ENCODE data around the gene HOXB8. TPM values are rescaled to one million over a fixed set of nuclear protein-coding genes. Genes with fewer than 3 reads are reported as not detected.

The HOXB8 gene
- total RNA-seq, result under 0.01 TPM in 2 replicates

DNA sequence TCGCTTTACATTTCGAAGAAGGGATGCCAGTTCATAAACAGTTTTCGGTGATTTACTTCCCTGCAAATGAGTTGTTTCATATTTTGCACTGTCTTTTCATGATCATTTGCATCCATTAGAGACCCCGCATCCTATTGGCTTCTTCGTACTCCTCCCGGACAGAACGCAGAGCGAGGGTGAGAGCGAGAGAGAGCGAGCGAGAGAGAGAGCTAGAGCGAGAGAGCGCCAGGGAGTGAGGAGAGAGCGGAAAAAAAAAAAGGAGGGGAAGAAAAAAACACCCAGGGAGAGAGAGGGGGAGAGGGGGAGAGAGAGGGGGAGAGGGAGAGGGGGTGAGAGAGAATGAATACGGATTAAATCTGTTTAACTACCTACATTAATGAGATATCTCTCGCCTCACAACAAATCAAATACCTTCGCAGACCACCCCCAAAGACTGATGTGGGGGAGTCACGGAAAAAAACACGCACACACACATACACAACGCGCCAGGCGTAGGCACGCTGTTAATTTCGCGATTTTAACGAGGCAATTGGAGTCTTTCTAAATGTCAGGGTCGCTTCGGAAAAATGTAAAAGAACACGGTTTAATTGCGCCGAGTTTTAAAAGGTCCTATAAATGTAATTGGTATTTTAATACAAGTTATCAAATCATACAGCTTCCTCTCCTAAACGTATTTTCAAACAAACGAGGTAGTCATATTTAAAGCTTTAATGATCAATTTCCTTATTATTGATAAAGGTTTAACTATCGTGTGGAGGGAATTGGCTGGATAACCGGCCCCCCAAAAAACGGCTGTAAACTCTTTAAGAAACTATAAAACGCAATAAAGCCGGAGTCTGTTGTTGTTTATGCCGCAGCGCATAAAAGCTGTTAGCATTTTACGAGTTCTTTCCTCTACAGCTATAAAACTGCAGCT lies at the start of gene HOXB8:
HOXB8 (minus strand) TSS at position 246 of the 916 bp plus-strand sequence. CDS start 588 bp downstream, outside the sequence.

DNA sequence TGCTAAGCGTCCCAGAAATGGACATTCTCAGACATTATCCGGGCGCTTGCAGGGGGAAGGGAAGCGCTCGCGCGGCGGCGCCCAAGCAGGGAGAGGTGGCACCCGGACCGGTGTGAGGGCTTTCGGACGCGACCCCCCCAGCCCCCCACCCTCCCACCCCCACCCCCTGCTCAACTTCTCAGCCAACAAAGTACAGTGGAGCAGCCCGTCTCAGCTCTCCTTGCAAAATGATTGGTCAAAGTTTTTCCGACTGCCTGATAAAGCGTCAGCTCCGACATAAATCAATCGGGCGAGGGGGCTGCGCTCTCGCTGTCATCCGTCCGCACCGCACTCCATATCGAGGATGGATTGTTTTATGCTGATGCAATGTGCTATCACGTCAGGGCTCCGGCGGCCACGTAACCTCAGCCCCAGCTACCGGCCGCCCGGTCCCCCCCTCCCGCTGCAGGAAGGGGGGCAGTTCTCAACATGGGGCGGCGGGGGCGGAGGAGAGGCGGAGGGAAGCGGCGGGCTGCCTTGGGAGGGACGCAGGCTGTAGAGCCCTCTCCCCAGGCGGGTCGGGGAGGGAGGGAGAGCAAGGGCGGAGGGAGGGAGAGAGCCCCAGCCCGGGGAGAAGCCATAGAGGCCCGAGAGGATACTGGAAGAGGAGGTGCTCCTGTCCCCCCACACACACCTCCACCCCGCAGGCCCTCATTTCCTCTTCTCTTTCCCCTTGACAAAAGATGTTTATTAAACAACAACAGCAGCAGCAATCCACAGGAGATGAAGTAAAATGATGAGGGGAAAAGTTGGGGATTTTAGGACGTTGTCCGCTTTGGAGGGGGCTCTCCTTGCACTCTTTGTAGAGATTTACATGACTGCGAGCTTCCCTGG lies 11.4 kb upstream of the HOXB8 start, which contains the start of gene HOXB9:
HOXB9 (minus strand) TSS at position 114 of the 873 bp plus-strand sequence; CDS start at position 25, 89 bp downstream.

DNA sequence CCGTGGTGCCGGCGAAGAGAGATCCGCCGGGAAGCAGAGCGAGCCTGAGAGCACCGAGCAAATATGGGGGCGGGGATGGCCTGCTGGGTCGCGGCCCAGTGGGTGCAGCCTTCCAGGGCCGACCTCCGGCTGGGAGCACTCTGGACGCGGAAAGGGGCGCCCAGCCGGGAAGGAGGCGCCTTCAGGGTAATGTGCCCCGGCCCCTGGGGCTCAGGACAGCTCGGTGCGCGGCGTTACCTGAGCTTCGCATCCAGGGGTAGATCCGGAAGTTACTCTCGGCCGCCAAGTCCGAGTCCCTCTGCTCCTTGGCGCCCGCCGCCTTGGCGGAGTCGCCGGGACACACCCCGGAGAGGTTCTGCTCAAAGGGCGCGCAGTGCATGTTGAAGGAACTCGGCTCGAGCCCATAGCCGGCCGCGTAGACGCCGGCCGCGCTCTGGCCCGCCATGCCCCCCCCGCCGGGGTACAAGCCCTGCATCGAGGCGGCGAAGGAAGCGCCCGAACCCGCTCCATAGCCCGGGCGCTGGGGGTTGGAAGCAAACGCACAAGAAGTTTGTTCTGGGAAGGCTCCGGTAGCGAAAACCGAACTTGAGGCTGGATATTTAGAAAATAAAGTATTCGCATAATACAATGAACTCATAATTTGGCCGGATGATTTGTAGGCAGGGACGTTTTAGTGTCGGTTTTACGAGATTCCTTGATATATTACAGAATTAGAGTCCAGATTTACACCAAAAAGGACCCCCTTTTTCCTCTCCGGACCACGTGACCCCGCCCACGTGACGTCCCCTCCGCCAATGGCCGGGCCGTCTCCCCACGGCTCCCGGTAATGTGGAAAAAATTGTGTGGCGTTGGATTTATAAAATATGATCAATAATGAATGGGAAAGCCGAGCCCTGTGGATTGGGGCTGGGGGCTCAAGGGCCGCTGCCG lies 4.5 kb downstream of the HOXB8 start, which contains the start of gene HOXB7:
HOXB7 (minus strand) TSS at position 736 of the 930 bp plus-strand sequence; CDS start at position 637, 99 bp downstream.

DNA sequence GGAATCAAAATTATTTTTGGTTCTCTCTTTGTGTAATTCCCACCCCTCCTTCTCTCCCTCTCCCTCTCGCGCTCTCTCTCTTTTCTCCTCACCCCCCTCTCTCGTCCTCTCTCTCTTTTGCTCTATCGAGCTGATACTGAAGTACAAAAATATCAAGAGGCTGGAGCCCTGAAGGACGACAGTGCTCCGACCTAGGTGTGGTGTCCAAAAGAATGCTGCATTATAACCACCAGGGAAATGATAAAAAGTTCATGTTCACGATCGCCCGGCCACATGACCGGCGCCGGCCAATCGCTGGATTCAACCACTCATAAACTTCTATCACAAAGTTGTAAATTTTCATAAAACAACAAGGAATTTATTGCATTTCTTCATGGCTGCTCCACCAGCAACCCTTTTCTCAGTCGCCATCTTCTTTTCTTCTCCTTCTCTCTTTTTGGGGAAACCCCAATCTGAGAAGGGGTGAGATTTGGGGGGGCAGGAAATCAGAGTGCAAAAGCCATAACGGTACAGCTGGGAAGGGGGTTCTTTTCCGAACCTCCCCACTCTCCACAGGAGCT lies 10.2 kb downstream of the HOXB8 start, which contains the start of gene HOXB6:
HOXB6 (minus strand) TSS at position 217 of the 560 bp plus-strand sequence. CDS start 6,836 bp downstream, outside the sequence.

DNA sequence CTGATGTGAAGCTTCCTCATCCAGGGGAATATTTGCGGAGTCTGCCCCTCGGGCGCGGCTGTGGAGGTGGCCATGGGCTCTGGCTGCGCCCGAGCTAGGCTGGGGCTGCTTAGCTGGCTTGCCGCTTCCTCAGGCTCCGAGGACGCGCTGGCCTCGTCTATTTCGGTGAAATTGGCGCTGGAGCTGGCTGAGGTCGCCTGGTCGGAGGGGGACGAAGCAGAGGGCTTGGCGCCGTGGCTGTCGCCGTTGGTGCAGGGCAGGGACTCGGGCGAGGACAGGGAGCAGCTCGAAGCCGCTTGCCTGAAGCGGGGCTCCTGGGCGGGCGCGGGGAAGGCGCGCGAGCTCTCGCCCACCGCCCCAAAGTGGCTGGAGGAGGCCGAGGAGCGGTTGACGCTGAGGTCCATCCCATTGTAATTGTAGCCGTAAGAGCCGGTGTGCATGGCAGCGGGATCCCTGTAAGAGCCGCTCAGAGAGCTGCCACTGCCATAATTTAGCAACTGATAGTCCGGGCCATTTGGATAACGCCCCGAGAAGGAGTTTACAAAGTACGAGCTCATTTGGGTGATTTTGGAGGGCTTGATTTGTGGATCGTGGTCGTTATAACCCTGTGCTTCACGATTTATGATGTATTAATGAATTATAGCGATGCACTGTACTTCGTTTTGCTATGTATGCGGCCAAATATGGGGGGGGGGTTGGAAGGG lies 21.8 kb downstream of the HOXB8 start, which contains the start of gene HOXB5:
HOXB5 (minus strand) TSS at position 654 of the 704 bp plus-strand sequence; CDS start at position 557, 97 bp downstream.

DNA sequence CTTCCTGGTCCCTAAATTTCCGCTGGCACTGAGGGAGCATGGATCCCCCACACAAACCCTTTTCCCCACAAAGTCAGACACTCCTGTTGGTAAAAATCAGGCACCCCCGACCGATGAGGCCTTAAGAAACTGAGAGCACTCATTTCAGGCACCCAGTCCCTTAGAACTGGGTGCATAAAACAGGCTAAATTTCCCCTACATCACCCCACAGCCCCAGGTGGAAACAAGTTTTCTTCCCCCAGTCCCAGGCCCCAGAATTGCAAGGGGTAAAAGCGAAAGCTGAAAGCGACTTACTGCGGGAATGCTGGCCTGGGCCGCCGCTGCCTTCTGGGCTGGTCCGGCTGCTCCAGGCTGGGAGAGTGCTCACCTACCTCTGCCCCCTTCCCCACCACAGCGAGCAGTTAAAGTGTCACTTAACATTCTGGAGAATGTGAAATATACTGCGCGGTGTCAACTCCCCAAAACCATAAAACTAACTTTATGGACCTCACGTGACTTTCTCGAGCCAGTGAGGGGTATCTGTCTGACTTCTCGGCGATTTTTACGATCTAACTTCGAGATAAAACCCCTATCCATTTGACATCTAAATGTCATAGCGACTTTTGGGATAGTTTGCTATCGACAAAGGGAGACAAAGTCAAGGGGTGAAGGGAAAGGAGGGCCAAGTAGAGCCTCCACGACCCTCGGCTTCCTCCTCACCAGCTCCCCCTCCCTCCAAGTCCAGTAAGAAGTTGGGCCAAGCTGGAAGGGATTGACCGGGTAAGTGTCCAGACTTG lies 25.1 kb downstream of the HOXB8 start, which contains the start of gene HOXB3:
HOXB3 (minus strand) TSS at position 411 of the 776 bp plus-strand sequence. CDS start 37,767 bp downstream, outside the sequence.

DNA sequence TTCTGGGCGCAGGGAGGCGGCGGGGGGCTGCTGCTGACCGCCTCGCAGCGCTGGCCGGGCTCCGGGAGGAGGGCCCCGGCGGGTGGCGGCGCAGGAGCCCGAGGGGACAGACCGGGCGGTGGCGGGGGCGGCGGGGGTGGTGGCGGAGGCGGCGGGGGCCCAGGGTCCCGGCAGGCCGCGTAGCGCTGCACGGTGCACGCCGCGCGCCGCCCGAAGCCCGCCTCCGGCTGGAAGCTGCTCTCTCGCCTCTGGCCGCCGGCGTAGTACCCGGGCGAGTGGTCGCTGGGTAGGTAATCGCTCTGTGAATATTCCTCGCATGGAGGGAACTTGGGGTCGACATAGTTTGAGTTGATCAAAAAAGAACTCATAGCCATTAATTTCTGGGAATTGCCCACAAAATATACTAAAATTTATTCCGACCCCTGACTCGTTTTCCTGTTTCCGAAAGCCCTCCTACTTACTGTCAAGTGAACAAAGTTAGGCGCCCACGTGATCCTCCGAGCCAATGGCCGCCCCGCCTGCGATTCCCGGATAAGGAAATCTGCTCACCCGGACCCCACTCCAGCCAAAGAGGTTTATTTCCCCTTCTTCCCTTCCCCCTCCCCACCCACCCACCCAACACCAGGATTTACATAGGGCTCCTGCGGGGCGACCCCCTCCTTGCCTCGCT lies 37.0 kb downstream of the HOXB8 start, which contains the start of gene HOXB4:
HOXB4 (minus strand) TSS at position 405 of the 670 bp plus-strand sequence; CDS start at position 374, 31 bp downstream.

Other genes with a start within 250 kb of the HOXB8 start
- 0.56 TPM in 1 of 2 replicates, not detected in the other for gene SKAP1, start 185.1 kb downstream of the HOXB8 start, total RNA-seq
- gene HOXB1, start 84.3 kb downstream of the HOXB8 start, total RNA-seq, result 0.19 TPM in 1 of 2 replicates, not detected in the other
- gene HOXB2, start 70.2 kb downstream of the HOXB8 start, total RNA-seq, result 3.1 and 6.5 TPM in 2 replicates
- gene HOXB4, start 36.9 kb downstream of the HOXB8 start, total RNA-seq, result 0.85 and 0.96 TPM in 2 replicates
- gene HOXB3, start 25.1 kb downstream of the HOXB8 start, total RNA-seq, result 0.85 and 3.5 TPM in 2 replicates
- gene HOXB5, start 21.5 kb downstream of the HOXB8 start, total RNA-seq, result under 0.01 TPM in 1 of 2 replicates, not detected in the other
- 0.28 and 0.38 TPM in 2 replicates for gene HOXB6, start 10.3 kb downstream of the HOXB8 start, total RNA-seq
- gene HOXB7, start 4.3 kb downstream of the HOXB8 start, total RNA-seq, result 0.28 and 0.38 TPM in 2 replicates
- gene HOXB9, start 11.1 kb upstream of the HOXB8 start, total RNA-seq, result under 0.01 and 0.19 TPM in 2 replicates
- not detected in 2 replicates for gene PRAC1, start 107.2 kb upstream of the HOXB8 start, total RNA-seq
- gene PRAC2, start 107.9 kb upstream of the HOXB8 start, total RNA-seq, result not detected in 2 replicates
- not detected in 2 replicates for gene HOXB13, start 113.5 kb upstream of the HOXB8 start, total RNA-seq
- gene TTLL6, start 201.9 kb upstream of the HOXB8 start, total RNA-seq, result under 0.01 TPM in 1 of 2 replicates, not detected in the other
- 36.6 and 42.6 TPM in 2 replicates for gene CALCOCO2, start 215.7 kb upstream of the HOXB8 start, total RNA-seq